Endodermal cell (in vitro differentiated cells): Measurements from ENCODE around the gene PITPNM1. TPM values are rescaled to one million over a fixed set of nuclear protein-coding genes. Genes with fewer than 3 reads are reported as not detected.

Experiments
- DNase-seq: peaks from one replicate; pipeline ENCODE4 v3.0.0-alpha.2; 2017
- H3K27ac ChIP-seq: 2 replicates; pipeline ENCODE4 v1.5.1; 2013; ENCODE audit warnings: mild to moderate bottlenecking, low read depth, low read length, moderate library complexity
- H3K27me3 ChIP-seq: 2 replicates; pipeline ENCODE4 v1.6.1; 2013; ENCODE audit warnings: mild to moderate bottlenecking, low read length, moderate library complexity; ENCODE audit not compliant: insufficient read depth, control insufficient read depth, poor library complexity, severe bottlenecking
- H3K36me3 ChIP-seq: 2 replicates; pipeline ENCODE4 v1.7.0; 2013; ENCODE audit warnings: mild to moderate bottlenecking, low read length, moderate library complexity; ENCODE audit not compliant: control insufficient read depth, insufficient read depth
- H3K4me1 ChIP-seq: one replicate; pipeline ENCODE4 v1.7.0; 2013; ENCODE audit warnings: low read length; ENCODE audit not compliant: control insufficient read depth, insufficient read depth
- H3K4me3 ChIP-seq: 2 replicates; pipeline ENCODE4 v1.5.1; 2013; ENCODE audit warnings: mild to moderate bottlenecking, low read length, moderate library complexity
- H3K9ac ChIP-seq: 2 replicates; pipeline ENCODE4 v1.6.1; 2013; ENCODE audit warnings: mild to moderate bottlenecking, low read length, moderate library complexity; ENCODE audit not compliant: poor library complexity, severe bottlenecking; ENCODE audit errors: extremely low read depth
- H3K9me3 ChIP-seq: 2 replicates; pipeline ENCODE4 v1.6.1; 2013; ENCODE audit warnings: mild to moderate bottlenecking, low read length, moderate library complexity; ENCODE audit not compliant: control insufficient read depth
- H3K27ac Mint-ChIP-seq: 2 replicates; pipeline ENCODE4 v1.8.0; 2020; ENCODE audit warnings: mixed read lengths
- H3K27me3 Mint-ChIP-seq: 2 replicates; pipeline ENCODE4 v1.8.0; 2021; ENCODE audit warnings: mild to moderate bottlenecking, mixed read lengths; ENCODE audit not compliant: insufficient read depth
- H3K36me3 Mint-ChIP-seq: 2 replicates; pipeline ENCODE4 v1.8.0; 2020; ENCODE audit warnings: low read depth, mixed read lengths
- H3K4me1 Mint-ChIP-seq: 2 replicates; pipeline ENCODE4 v1.8.0; 2020; ENCODE audit warnings: mixed read lengths
- H3K4me3 Mint-ChIP-seq: 2 replicates; pipeline ENCODE4 v1.8.0; 2020; ENCODE audit warnings: mild to moderate bottlenecking, moderate library complexity, mixed read lengths
- H3K9me3 Mint-ChIP-seq: 2 replicates; pipeline ENCODE4 v1.8.0; 2020; ENCODE audit warnings: mild to moderate bottlenecking, mixed read lengths
- WGBS, 2 experiments: methylation state at CpG; one replicate each; pipeline versions ENCODE4 v1.1.5 to v1.1.7; 2013; ENCODE audit warnings: missing lambda C conversion rate in 2 of 2, mixed read lengths in 1 of 2; ENCODE audit not compliant: insufficient coverage in 1 of 2, insufficient read length in 1 of 2; 5-methylcytosine and 5-hydroxymethylcytosine counted together
- total RNA-seq, 2 donors: library from RNA; stranded (reverse); fragmentation: NEBNext Ultra II Directional in 1 of 2; extraction: Animal tissue kit (Norgen Biotek cat#: 25700) in 1 of 2; gene quantifications; 2 replicates in 1 of 2; 3 replicates in 1 of 2; pipeline ENCODE4 v1.2.1, GENCODE V29; 2021
- TF ChIP-seq, protein P1 (sequence below): fragments of 200-600 bp; sonication (generic); conservative IDR thresholded peaks from 2 replicates; pipeline ENCODE4 v1.5.0; 2021; ENCODE audit warnings: antibody characterized with exemption, mild to moderate bottlenecking

The PITPNM1 gene
- total RNA-seq, 2 donors from 2014 or later, result 94.6 to 104 TPM

DNA sequence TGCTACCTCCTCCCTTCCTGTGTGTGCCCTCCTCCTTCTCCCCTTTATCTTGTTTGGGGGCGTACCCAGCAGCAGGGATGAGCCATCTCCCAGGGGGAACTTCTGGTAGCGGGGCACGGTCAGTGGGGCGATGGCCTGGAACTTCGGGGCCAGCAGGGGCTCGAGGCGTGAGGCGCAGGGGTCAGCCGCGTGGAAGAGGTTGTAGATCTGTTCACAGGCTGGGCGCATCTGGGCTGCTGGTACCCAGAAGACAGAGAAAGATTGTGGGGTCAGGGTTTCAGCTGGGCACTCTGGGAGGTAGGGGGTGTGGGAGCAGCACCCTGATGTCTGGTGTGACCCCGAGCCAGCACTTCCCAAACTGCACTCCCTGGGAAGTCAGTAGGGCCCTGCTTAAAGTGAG is 9.1 kb downstream of the PITPNM1 start:
- H3K9me3 Mint-ChIP-seq, result no peaks in the 10 kb centered on the region
- no peaks in the 10 kb centered on the region for H3K4me1 ChIP-seq
- no peak overlapping the region for H3K4me3 Mint-ChIP-seq
- H3K36me3 Mint-ChIP-seq, result peaks cover 30% of the 10 kb centered on the region
- no peak overlapping the region for H3K27ac ChIP-seq
- H3K4me1 Mint-ChIP-seq, result no peaks in the 10 kb centered on the region
- no peaks in the 10 kb centered on the region for H3K27me3 Mint-ChIP-seq
- DNase-seq, result no peak
- TF ChIP-seq, protein P1, sequence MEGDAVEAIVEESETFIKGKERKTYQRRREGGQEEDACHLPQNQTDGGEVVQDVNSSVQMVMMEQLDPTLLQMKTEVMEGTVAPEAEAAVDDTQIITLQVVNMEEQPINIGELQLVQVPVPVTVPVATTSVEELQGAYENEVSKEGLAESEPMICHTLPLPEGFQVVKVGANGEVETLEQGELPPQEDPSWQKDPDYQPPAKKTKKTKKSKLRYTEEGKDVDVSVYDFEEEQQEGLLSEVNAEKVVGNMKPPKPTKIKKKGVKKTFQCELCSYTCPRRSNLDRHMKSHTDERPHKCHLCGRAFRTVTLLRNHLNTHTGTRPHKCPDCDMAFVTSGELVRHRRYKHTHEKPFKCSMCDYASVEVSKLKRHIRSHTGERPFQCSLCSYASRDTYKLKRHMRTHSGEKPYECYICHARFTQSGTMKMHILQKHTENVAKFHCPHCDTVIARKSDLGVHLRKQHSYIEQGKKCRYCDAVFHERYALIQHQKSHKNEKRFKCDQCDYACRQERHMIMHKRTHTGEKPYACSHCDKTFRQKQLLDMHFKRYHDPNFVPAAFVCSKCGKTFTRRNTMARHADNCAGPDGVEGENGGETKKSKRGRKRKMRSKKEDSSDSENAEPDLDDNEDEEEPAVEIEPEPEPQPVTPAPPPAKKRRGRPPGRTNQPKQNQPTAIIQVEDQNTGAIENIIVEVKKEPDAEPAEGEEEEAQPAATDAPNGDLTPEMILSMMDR, result no peak
- 95 to 96% methylated on average over 6 to 12 of the region's 12 CpGs for WGBS, 2 experiments
- no peaks in the 10 kb centered on the region for H3K27me3 ChIP-seq
- no peak overlapping the region for H3K4me3 ChIP-seq
- H3K36me3 ChIP-seq, result peaks cover 17% of the 10 kb centered on the region
- H3K27ac Mint-ChIP-seq, result no peak overlapping the region
- H3K9me3 ChIP-seq, result no peaks in the 10 kb centered on the region
- no peak overlapping the region for H3K9ac ChIP-seq

DNA sequence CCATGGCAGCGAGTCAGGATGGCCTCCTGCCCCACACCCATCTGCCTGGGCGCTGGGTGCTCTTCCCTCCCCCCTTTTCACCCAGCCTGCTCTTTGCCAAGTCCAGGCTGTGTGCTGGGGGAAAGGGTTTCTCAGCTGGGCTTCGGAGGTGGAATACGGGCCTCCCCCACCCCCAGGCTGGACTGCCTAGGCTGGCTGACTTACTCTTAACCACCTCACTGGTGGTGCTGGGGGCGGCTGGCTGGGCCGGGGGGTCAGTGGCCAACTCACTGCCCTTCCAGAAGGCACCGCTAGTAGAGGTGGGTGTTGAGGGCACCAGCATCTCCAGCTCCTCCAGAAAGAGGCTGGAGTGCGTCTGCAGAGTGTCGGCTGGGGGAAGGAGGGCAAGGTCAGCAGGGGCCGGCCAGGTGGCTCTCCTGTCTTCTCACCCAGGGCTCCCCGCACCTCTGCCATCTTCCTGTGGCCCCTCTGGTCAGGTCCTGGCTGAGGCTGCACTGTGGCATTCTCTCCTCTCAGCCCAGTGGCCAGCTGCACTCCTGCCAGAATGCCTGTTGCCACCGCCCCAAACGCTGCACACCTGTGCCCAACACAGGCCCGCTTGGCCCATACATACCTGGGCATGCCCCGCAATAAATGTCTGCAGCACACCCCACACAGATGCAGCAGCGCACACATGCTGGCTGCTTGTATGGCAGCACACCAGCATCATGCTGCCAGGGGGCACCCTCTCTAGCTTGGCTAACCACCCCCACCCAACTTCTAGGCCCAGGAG is 9.7 kb downstream of the PITPNM1 start:
- H3K4me3 Mint-ChIP-seq, result no peak overlapping the region
- H3K27ac Mint-ChIP-seq, result no peak overlapping the region

DNA sequence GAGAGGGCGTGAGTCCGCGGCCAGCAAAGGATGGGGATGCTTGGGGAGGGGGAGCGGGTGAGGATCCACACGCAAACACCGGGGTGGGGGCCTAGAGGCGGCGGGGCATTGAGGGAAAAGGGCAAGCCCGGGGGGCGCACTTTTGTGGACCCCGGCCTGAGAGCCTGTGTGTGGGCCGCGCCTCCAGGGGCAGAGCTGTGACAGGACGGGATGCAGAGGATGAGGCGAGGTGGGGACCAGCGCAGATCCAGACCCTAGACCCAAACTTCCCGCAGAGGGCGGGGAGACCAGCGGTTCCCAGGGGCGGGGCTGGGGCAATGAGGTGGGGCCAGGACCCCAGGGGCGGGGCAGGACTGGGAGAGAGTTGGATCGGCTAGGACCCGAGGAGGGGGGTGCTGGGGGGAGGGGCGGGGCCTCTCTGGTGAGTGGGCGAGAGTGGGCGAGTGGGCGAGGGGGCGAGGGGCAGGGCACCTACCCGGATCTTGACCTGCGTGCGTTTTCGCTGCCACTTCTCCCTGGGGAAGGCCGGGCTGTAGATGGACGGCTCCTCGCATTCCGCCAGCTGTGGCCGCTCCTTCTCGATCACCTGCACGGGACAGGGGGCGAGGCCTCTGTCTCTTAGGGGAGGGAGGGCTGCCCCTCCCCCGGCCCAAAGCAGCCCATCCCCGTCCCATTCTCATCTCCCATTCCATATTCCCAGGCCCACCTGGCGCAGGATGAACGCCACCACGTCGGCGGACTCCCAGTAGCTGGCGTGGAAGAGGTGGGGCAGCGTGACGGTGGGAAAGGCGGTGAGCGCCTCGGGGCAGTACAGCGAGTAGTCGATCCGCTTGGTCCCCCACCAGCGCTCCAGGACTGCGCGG is 10.6 kb downstream of the PITPNM1 start:
- no peak overlapping the region for H3K4me3 ChIP-seq
- 96 to 99% methylated on average over 27 to 55 of the region's 59 CpGs for WGBS, 2 experiments
- DNase-seq, result no peak
- H3K4me1 Mint-ChIP-seq, result no peaks in the 10 kb centered on the region
- H3K27me3 Mint-ChIP-seq, result no peaks in the 10 kb centered on the region
- H3K27ac Mint-ChIP-seq, result no peak overlapping the region
- H3K9me3 Mint-ChIP-seq, result no peaks in the 10 kb centered on the region
- peaks cover 11% of the 10 kb centered on the region for H3K36me3 ChIP-seq
- TF ChIP-seq, protein P1, result no peak
- H3K27ac ChIP-seq, result no peak overlapping the region
- H3K27me3 ChIP-seq, result no peaks in the 10 kb centered on the region
- H3K36me3 Mint-ChIP-seq, result peaks cover 30% of the 10 kb centered on the region
- no peaks in the 10 kb centered on the region for H3K9me3 ChIP-seq
- no peak overlapping the region for H3K4me3 Mint-ChIP-seq
- no peak overlapping the region for H3K9ac ChIP-seq
- no peaks in the 10 kb centered on the region for H3K4me1 ChIP-seq

More for the DNA sequence above, 9.7 kb downstream of the PITPNM1 start:
- no peak overlapping the region for H3K9ac ChIP-seq
- H3K4me1 ChIP-seq, result no peaks in the 10 kb centered on the region
- WGBS, 2 experiments, result 95 to 96% methylated on average over 9 to 14 of the region's 16 CpGs
- no peak overlapping the region for H3K4me3 ChIP-seq
- Mint-ChIP-seq H3K27me3 (no peaks in the 10 kb centered on the region), H3K36me3 (peaks cover 25% of the 10 kb centered on the region), H3K9me3 (no peaks in the 10 kb centered on the region), H3K4me1 (no peaks in the 10 kb centered on the region)
- no peaks in the 10 kb centered on the region for H3K9me3 ChIP-seq
- no peaks in the 10 kb centered on the region for H3K27me3 ChIP-seq
- peaks cover 11% of the 10 kb centered on the region for H3K36me3 ChIP-seq
- DNase-seq, result no peak
- no peak overlapping the region for H3K27ac ChIP-seq
- TF ChIP-seq, protein P1, result no peak
